ENCODE data around the gene WHAMM. TPM values are rescaled to one million over a fixed set of nuclear protein-coding genes. Genes with fewer than 3 reads are reported as not detected.
A peak's percentile ranks its signal among the peaks of the same experiment; 100 is the strongest.

Gene WHAMM
- total and polyA plus RNA-seq, 2 of the 4 experiments (the other 2 are of a cell fraction) = 1.4 to 4.1 TPM

DNA sequence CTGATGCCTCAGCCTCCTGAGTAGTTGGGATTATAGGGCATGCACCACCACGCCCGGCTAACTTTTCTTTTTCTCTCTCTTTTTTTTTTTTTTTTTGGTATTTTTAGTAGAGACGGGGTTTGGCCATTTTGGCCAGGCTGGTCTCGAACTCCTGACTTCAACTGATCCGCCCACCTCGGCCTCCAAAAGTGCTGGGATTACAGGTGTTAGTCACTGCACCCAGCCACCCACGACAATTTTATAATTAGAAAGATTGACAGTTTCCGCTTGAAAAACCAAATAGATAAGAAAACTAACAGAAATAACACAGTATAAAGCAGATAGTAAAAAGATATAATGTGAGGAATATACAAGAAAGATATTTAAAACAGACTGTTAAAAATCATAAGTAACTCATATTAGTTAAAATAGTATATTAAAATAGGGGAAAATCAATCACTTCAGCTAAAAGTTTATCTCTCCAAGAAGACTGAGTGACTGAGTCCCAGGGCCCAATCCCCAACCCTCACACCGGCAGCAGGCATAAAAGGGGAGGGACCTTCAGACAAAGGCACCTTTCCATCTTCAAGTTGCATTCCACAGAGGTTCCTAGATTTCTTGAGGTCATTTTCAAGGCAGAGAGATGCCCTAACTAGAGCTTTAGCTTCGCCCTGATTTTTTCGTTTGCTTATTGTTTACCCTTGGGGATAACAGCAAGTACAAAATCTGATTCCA lies 1.4 kb upstream of the WHAMM start:
- peaks cover 7 to 12% of the 10 kb centered on the region in 2 experiments; a peak in 3 of 4 replicates for H3K79me1 ChIP-seq (ENCODE audit: low read depth in 1 of 2, low read length in 2 of 2)
- H3K36me3 ChIP-seq (ENCODE audit: control insufficient read depth, insufficient read depth, low read length) = no peaks in the 10 kb centered on the region
- 0 out of 2 replicates have a peak, but pooled peaks cover 5% of the 10 kb centered on the region for H3K9me1 ChIP-seq (ENCODE audit: insufficient read depth, low read length)
- no peak overlapping the region for H3K56ac ChIP-seq (ENCODE audit: extremely low read depth, insufficient read depth, low read length)
- H3K23ac ChIP-seq (ENCODE audit: low read depth, low read length) = no peak overlapping the region
- H2BK20ac ChIP-seq (ENCODE audit: low read depth, low read length) = no peak overlapping the region
- no peak for TF ChIP-seq BHLHE40 (IDR thresholded peaks at IDR 0.05; ENCODE audit: low read depth, low read length)
- no peak for TF ChIP-seq RFX5 (IDR thresholded peaks at IDR 0.05; ENCODE audit: low read depth, low read length)
- TF ChIP-seq SMC3 (IDR thresholded peaks at IDR 0.05; ENCODE audit: low read depth, low read length) = no peak
- TF ChIP-seq RAD21 (IDR thresholded peaks at IDR 0.05; ENCODE audit: low read length) = no peak
- TF ChIP-seq POLR2A (IDR thresholded peaks at IDR 0.05; ENCODE audit: low read depth, low read length) = no peak
- TF ChIP-seq MAFK (IDR thresholded peaks at IDR 0.05; ENCODE audit: low read depth, low read length) = no peak
- no peak for TF ChIP-seq RCOR1 (IDR thresholded peaks at IDR 0.05; ENCODE audit: insufficient replicate concordance, low read length)
- no peak for TF ChIP-seq USF2 (IDR thresholded peaks at IDR 0.05; ENCODE audit: low read depth, low read length)
- no peak for TF ChIP-seq MAZ (IDR thresholded peaks at IDR 0.05; ENCODE audit: borderline replicate concordance, low read depth, low read length)
- no peaks in the 10 kb centered on the region for H3K27me3 ChIP-seq (ENCODE audit: control insufficient read depth, insufficient read depth, low read length)
- H3K27ac ChIP-seq (ENCODE audit: insufficient read depth, low read length) = no peak overlapping the region
- no peaks in the 10 kb centered on the region for H3K9me3 ChIP-seq (ENCODE audit: control insufficient read depth, insufficient read depth, low read length)
- H3K4me1 ChIP-seq (ENCODE audit: control insufficient read depth, insufficient read depth, low read length) = no peaks in the 10 kb centered on the region
- H4K5ac ChIP-seq (ENCODE audit: low read depth, low read length) = no peak overlapping the region
- H3K9ac ChIP-seq (ENCODE audit: low read depth, low read length) = no peak overlapping the region
- H2BK15ac ChIP-seq (ENCODE audit: low read depth, low read length) = no peak overlapping the region
- no peak for ATAC-seq (ENCODE audit: low read depth)
- H4K8ac ChIP-seq (ENCODE audit: low read depth in 2 of 2, low read length in 2 of 2) = no peak overlapping the region
- peak overlapping the region; percentile 44 for H2AFZ ChIP-seq (replicated peaks; ENCODE audit: low read length, poor library complexity)
- ChIA-PET CTCF (interaction anchor here (0.8 kb wide), 1 partner anchor 277 kb away, joined by 3 read pairs; no protein-coding TSS in a partner anchor), POLR2A (ENCODE audit: unreplicated experiment) (no interaction called here)
- H2AK5ac ChIP-seq (ENCODE audit: low read depth, low read length) = no peak overlapping the region
- H3K18ac ChIP-seq (ENCODE audit: low read depth, low read length) = no peak overlapping the region
- no peak overlapping the region for H4K91ac ChIP-seq (ENCODE audit: insufficient read depth, low read depth, low read length)
- no peak overlapping the region for H2BK5ac ChIP-seq (ENCODE audit: low read depth, low read length, poor library complexity, severe bottlenecking)
- no peak overlapping the region for H3K4ac ChIP-seq (ENCODE audit: low read depth, low read length)
- peaks cover 5% of the 10 kb centered on the region; the same call in 1 of the 2 replicates for H4K20me1 ChIP-seq (ENCODE audit: insufficient read depth, low read length)
- dilution Hi-C loops (cut with HindIII; ENCODE audit: low sequenced_read_pairs, unreplicated experiment) (no loop called here), in situ Hi-C loops (cut with MboI; ENCODE audit: low sequenced_read_pairs) (no loop called here), intact Hi-C loops (cut with micrococcal nuclease) (loop anchor here (2.0 to 5.0 kb wide), 3 partner anchors 41 to 265 kb away; no protein-coding TSS in a partner anchor)
- no peak overlapping the region for H3K14ac ChIP-seq (replicated peaks; ENCODE audit: low read depth, low read length)
- H3K4me2 ChIP-seq (ENCODE audit: low read depth, low read length) = no peak overlapping the region
- BruUV-seq (replicated peaks) = no TSS peak
- H3K4me3 ChIP-seq (ENCODE audit: insufficient read depth, low read depth, low read length) = no peak overlapping the region
- DNase-seq = no peak
- no peak overlapping the region for H2AK9ac ChIP-seq (replicated peaks; ENCODE audit: low read depth, low read length, poor library complexity)
- no peak overlapping the region for H2BK120ac ChIP-seq (ENCODE audit: low read depth, low read length)
- WGBS, 2 experiments (ENCODE audit: extremely low coverage in 2 of 2, insufficient read length in 1 of 2) = 80% methylated on average over 1 of the region's 11 CpGs; no CpG with 5 or more reads in 1 of the 2 experiments
